Osteocyte (in vitro differentiated cells): Measurements from ENCODE around the gene PLA2G2F. TPM values are rescaled to one million over a fixed set of nuclear protein-coding genes. Genes with fewer than 3 reads are reported as not detected.

Source experiments
- DNase-seq: peaks from one replicate; pipeline ENCODE4 v3.0.0; 2021; ENCODE audit warnings: mixed read lengths; ENCODE audit not compliant: unreplicated experiment; ENCODE audit errors: extremely low spot score
- H3K27ac Mint-ChIP-seq: one replicate; pipeline ENCODE4 v1.8.0; 2021; ENCODE audit warnings: mild to moderate bottlenecking, mixed read lengths; ENCODE audit not compliant: unreplicated experiment
- H3K27me3 Mint-ChIP-seq: one replicate; pipeline ENCODE4 v1.8.0; 2021; ENCODE audit warnings: mixed read lengths; ENCODE audit not compliant: unreplicated experiment
- H3K36me3 Mint-ChIP-seq: one replicate; pipeline ENCODE4 v1.8.0; 2021; ENCODE audit warnings: mixed read lengths; ENCODE audit not compliant: unreplicated experiment
- H3K4me1 Mint-ChIP-seq: one replicate; pipeline ENCODE4 v1.8.0; 2021; ENCODE audit warnings: mixed read lengths; ENCODE audit not compliant: unreplicated experiment
- H3K4me3 Mint-ChIP-seq: one replicate; pipeline ENCODE4 v1.8.0; 2021; ENCODE audit warnings: mild to moderate bottlenecking, moderate library complexity, mixed read lengths; ENCODE audit not compliant: unreplicated experiment
- H3K9me3 Mint-ChIP-seq: one replicate; pipeline ENCODE4 v1.8.0; 2021; ENCODE audit warnings: mixed read lengths; ENCODE audit not compliant: unreplicated experiment
- total RNA-seq: library from RNA; stranded (reverse); gene quantifications from 2 replicates; pipeline ENCODE4 v1.2.1, GENCODE V29; 2021
- TF ChIP-seq, protein P1 (sequence below): fragments of 200-600 bp; sonication (generic); IDR thresholded peaks from 2 replicates; pipeline ENCODE4 v1.5.0; 2021; ENCODE audit warnings: antibody characterized with exemption, mild to moderate bottlenecking, moderate library complexity

The PLA2G2F gene
- total RNA-seq, 1 donor from 2014 or later, result not detected

DNA sequence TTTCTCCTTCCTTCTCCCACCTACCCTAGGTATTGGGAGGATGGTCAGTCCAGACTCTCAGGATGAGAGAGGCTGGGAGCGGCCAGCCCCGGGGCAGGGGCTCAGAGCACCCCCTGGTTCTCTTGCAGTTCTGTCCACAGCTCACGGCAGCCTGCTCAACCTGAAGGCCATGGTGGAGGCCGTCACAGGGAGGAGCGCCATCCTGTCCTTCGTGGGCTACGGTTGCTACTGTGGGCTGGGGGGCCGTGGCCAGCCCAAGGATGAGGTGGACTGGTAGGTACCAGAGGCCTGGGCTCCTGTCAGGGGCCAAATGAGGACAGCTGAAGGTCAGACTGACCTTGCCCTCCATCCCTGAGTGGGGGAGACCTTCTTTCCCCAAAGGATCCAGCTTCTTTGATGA, 4.2 kb downstream of the PLA2G2F start:
- Mint-ChIP-seq H3K4me3 (no peak overlapping the region), H3K36me3 (no peaks in the 10 kb centered on the region), H3K27ac (no peak overlapping the region), H3K27me3 (peaks cover 2% of the 10 kb centered on the region), H3K4me1 (no peaks in the 10 kb centered on the region), H3K9me3 (no peaks in the 10 kb centered on the region)
- DNase-seq, result no peak
- TF ChIP-seq, protein P1, sequence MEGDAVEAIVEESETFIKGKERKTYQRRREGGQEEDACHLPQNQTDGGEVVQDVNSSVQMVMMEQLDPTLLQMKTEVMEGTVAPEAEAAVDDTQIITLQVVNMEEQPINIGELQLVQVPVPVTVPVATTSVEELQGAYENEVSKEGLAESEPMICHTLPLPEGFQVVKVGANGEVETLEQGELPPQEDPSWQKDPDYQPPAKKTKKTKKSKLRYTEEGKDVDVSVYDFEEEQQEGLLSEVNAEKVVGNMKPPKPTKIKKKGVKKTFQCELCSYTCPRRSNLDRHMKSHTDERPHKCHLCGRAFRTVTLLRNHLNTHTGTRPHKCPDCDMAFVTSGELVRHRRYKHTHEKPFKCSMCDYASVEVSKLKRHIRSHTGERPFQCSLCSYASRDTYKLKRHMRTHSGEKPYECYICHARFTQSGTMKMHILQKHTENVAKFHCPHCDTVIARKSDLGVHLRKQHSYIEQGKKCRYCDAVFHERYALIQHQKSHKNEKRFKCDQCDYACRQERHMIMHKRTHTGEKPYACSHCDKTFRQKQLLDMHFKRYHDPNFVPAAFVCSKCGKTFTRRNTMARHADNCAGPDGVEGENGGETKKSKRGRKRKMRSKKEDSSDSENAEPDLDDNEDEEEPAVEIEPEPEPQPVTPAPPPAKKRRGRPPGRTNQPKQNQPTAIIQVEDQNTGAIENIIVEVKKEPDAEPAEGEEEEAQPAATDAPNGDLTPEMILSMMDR, result no peak

DNA sequence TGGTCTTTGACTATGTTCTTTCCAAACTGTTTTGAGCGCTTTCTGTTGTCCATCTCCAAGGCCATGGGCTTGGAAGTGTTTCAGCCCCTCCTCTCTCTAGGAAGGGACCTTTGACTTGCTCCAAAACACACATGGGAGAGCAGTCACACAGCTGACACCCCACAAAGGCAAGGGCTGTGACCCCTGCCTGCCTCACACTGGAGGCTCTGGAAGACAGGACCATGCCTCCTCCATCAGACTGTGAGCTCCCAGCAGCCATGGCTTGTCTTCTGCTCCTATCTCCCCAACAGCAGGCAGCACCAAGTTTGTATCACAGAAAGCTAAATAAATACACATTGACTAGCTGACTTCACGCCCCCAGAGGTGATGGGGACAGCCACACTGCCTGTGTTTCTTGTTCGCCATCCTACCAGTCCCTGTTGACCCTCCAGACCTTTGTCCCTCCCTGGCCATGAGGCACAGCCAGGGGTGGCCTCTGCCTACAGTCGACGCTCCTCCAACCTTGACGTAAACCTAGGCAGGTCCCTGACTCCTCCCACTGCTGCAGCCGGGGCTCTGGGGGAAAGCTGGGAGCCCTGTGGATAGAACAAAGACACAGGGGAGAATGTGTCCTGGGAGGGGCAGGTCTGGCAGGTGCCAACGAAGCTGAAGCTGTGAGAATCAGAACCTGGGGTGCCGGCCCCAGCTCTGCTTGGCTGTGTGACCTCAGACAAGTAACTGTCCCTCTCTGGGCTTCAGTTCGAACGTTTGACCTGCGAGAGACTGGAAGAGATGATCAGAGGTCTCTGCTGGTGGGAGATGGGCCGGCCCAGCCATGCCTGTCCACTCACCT, 4.8 kb downstream of the PLA2G2F start:
- Mint-ChIP-seq H3K4me1 (no peaks in the 10 kb centered on the region), H3K36me3 (no peaks in the 10 kb centered on the region), H3K9me3 (no peaks in the 10 kb centered on the region), H3K27ac (no peak overlapping the region), H3K27me3 (peaks cover 2% of the 10 kb centered on the region), H3K4me3 (no peak overlapping the region)
- no peak for DNase-seq
- TF ChIP-seq, protein P1, result no peak

DNA sequence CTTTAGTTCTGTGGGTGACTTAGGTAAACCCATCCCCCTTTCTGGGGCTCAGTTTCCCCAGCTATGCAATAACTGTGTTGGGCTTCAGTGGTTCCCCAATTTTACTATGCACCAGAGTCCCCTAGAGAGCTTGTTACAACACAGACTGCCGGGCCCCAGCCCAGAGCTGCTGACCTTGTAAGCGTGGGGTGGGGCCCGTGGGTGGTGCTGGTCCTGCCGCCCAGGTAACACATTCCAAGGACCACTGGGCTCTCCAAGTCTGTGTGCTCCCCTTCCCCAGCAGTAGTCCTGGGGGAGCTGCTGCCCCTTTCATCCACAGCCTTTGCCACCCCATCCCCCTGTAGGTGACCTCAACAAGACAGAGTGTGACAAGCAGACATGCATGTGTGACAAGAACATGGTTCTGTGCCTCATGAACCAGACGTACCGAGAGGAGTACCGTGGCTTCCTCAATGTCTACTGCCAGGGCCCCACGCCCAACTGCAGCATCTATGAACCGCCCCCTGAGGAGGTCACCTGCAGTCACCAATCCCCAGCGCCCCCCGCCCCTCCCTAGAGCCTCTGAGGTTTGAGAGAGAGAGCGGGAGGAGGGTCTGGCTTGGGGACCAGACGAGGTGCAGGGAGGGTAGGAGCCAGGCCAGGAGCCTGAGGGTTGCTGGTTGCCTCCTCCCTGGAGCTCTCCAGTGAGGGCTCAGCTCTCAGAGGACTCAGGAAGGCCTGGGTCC, 8.9 kb downstream of the PLA2G2F start:
- H3K4me3 Mint-ChIP-seq, result no peak overlapping the region
- DNase-seq, result no peak

DNA sequence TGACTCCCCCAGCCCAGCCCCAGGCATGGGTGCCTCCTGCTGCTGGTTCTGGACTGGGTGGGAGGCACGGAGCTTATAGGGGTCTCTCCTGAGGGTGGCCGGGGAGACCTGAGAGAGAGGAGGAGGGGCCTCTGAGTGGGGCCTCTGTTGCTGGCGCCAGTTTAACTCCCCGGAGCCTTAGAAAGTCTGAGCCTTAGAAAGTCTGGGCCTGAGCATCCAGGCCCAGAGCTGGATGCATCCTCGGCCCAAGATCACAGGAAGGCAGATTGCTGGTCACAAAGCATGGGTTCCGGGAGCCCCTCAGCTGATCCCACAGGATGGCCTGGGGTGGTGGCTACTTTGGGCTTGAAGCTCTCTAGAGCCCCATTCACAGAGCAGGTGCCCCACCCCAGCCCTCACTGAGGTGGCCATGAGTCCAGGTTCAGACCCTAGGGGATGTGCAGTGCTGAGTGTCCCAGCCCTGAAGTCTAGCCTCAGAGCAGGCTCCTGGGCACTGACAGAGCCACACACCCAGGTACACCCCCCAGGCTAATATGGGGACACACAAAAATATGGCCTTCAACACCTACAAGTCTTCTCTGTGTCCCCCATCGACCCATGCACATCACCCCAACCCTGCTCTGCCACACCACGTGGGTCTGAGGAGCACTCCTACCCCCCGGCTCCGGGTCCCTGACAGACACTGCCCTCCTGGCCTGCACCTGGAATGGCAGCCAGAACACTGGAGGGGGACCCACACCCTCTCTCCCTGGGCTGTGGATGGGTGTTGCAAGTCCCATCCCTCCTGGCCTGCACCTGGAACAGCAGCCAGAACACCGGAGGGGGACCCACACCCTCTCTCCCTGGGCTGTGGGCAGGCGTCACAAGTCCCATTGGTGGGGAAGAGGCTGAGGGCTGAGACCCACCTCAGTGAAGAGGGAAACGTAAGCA, 9.7 kb downstream of the PLA2G2F start:
- DNase-seq, result no peak
- no peaks in the 10 kb centered on the region for H3K36me3 Mint-ChIP-seq
- H3K27ac Mint-ChIP-seq, result no peak overlapping the region
- TF ChIP-seq, protein P1, result no peak
- H3K9me3 Mint-ChIP-seq, result no peaks in the 10 kb centered on the region
- peaks cover 2% of the 10 kb centered on the region for H3K27me3 Mint-ChIP-seq
- peaks cover 1% of the 10 kb centered on the region for H3K4me1 Mint-ChIP-seq
- H3K4me3 Mint-ChIP-seq, result no peak overlapping the region

More for the DNA sequence above, 8.9 kb downstream of the PLA2G2F start:
- Mint-ChIP-seq H3K27ac (no peak overlapping the region), H3K27me3 (peaks cover 2% of the 10 kb centered on the region), H3K9me3 (no peaks in the 10 kb centered on the region), H3K36me3 (no peaks in the 10 kb centered on the region), H3K4me1 (peaks cover 1% of the 10 kb centered on the region)
- TF ChIP-seq, protein P1, result no peak
